Measurements from ENCODE around the gene SIT1.

DNA sequence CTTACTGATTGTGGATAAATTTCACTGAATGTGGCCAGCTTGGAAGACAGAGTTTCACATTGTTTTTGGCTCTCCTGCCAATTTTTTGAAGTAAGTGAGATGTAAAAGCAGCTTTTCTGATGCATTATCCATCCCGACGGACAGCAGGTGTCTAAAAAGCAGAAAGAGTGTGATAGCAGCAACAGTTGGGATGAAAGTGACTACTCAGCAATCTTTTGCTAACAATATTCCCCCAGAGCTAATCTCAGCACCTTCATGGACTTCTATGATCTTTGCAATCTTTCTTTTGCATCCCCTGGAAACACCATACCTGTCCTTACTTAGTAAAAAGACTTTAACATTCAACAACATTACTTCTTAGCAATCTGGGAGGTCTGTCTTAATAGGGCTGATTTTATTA is 37.9 kb downstream of the SIT1 start:
- no peak for TF ChIP-seq POLR2A (IDR thresholded peaks at IDR 0.05)
- TF ChIP-seq, protein P1, sequence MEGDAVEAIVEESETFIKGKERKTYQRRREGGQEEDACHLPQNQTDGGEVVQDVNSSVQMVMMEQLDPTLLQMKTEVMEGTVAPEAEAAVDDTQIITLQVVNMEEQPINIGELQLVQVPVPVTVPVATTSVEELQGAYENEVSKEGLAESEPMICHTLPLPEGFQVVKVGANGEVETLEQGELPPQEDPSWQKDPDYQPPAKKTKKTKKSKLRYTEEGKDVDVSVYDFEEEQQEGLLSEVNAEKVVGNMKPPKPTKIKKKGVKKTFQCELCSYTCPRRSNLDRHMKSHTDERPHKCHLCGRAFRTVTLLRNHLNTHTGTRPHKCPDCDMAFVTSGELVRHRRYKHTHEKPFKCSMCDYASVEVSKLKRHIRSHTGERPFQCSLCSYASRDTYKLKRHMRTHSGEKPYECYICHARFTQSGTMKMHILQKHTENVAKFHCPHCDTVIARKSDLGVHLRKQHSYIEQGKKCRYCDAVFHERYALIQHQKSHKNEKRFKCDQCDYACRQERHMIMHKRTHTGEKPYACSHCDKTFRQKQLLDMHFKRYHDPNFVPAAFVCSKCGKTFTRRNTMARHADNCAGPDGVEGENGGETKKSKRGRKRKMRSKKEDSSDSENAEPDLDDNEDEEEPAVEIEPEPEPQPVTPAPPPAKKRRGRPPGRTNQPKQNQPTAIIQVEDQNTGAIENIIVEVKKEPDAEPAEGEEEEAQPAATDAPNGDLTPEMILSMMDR (IDR thresholded peaks at IDR 0.05): no peak
